Upper lobe of right lung (tissue), 1 donor: ENCODE data around the gene KRTAP12-4. TPM values are rescaled to one million over a fixed set of nuclear protein-coding genes. Genes with fewer than 3 reads are reported as not detected.

Source experiments
- ATAC-seq: fragments of 200-7000 bp; cut with Tn5 transposase; one replicate; pipeline ENCODE4 v1.9.1; 2020; ENCODE audit warnings: mild to moderate bottlenecking, moderate library complexity
- DNase-seq: peaks from one replicate; pipeline ENCODE4 v3.0.0-alpha.2; 2020
- H3K27ac ChIP-seq: fragments of 200-600 bp; one replicate; pipeline ENCODE4 v1.8.0; 2022
- H3K27me3 ChIP-seq: fragments of 200-600 bp; one replicate; pipeline ENCODE4 v1.8.0; 2022; ENCODE audit warnings: mild to moderate bottlenecking
- H3K36me3 ChIP-seq: fragments of 200-600 bp; one replicate; pipeline ENCODE4 v1.8.0; 2022
- H3K4me1 ChIP-seq: fragments of 200-600 bp; one replicate; pipeline ENCODE4 v1.8.0; 2022
- H3K4me3 ChIP-seq: fragments of 200-600 bp; one replicate; pipeline ENCODE4 v1.8.0; 2022; ENCODE audit warnings: mild to moderate bottlenecking
- H3K9me3 ChIP-seq: fragments of 200-600 bp; one replicate; pipeline ENCODE4 v1.8.0; 2022
- intact Hi-C: fragments of 100-400 bp; cut with DNase I; formaldehyde crosslinking; loops from one replicate; pipeline ENCODE4 v1.11.0; 2022
- total RNA-seq: library from RNA; stranded (reverse); fragmentation: NEBNext Ultra II Directional; extraction: Animal tissue kit (Norgen Biotek cat#: 25700); gene quantifications from one replicate; pipeline ENCODE4 v1.2.1, GENCODE V29; 2021
- TF ChIP-seq, protein P1 (sequence below): fragments of 200-600 bp; IDR thresholded peaks from one replicate; pipeline ENCODE4 v1.8.0; 2022; ENCODE audit warnings: antibody characterized with exemption
- donor health status: DM: no; HTN: yes; CAD: no; lungs with severe emphysema.

The KRTAP12-4 gene
- total RNA-seq, 1 donor from 2014 or later, result not detected

DNA sequence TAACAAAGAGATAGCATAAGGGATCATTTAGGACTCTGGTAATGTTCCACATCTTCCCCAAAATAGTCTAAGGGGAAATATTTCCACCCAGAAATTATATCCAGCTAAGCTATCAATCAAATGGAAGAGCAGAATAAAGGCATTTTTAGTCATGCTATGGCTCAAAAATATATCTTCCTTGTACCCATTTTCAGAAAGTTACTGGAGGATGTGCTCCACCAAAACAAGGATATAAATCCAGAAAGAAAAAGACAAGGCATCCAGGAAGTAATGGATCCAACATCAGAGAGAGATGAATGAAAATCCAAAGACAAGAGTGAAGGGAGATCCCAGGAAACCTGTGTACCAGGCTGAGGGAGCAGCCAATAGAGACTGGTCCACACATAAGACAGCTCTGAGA, 45.3 kb downstream of the KRTAP12-4 start:
- Histone ChIP-seq H3K36me3 (no peaks in the 10 kb centered on the region), H3K27me3 (no peaks in the 10 kb centered on the region), H3K9me3 (peaks cover 9% of the 10 kb centered on the region), H3K4me3 (no peak overlapping the region), H3K4me1 (no peaks in the 10 kb centered on the region), H3K27ac (no peak overlapping the region)
- ATAC-seq (no peak), DNase-seq (no peak)
- intact Hi-C loops, result no loop called here
- TF ChIP-seq, protein P1, sequence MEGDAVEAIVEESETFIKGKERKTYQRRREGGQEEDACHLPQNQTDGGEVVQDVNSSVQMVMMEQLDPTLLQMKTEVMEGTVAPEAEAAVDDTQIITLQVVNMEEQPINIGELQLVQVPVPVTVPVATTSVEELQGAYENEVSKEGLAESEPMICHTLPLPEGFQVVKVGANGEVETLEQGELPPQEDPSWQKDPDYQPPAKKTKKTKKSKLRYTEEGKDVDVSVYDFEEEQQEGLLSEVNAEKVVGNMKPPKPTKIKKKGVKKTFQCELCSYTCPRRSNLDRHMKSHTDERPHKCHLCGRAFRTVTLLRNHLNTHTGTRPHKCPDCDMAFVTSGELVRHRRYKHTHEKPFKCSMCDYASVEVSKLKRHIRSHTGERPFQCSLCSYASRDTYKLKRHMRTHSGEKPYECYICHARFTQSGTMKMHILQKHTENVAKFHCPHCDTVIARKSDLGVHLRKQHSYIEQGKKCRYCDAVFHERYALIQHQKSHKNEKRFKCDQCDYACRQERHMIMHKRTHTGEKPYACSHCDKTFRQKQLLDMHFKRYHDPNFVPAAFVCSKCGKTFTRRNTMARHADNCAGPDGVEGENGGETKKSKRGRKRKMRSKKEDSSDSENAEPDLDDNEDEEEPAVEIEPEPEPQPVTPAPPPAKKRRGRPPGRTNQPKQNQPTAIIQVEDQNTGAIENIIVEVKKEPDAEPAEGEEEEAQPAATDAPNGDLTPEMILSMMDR, result no peak

DNA sequence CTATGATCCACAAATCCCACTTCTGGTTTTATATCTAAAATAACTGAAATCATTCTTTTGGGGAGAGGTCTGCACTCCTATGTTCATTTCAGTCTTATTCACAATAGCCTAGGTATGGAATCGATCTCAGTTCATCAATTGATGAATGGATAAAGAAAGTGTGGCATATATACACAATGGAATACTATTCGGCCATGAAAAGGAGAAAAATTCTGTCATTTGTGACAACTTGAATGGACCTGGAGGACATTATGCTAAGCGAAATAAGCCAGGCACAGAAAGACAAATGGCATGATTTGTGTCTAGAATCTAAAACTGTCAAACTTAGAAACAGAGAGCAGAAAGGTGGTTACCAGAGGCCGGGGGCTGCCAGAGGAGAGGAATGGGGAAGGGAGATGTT, 48.0 kb downstream of the KRTAP12-4 start:
- Histone ChIP-seq H3K4me3 (no peak overlapping the region), H3K4me1 (no peaks in the 10 kb centered on the region), H3K27me3 (peaks cover 9% of the 10 kb centered on the region), H3K36me3 (no peaks in the 10 kb centered on the region), H3K27ac (no peak overlapping the region), H3K9me3 (peaks cover 9% of the 10 kb centered on the region)
- intact Hi-C loops, result no loop called here
- DNase-seq (no peak), ATAC-seq (no peak)
- TF ChIP-seq, protein P1, result no peak

Other genes with a start within 250 kb of the KRTAP12-4 start
- gene LRRC3, start 199.1 kb downstream of the KRTAP12-4 start, total RNA-seq, result 3.6 TPM
- not detected for gene KRTAP10-1, start 114.5 kb downstream of the KRTAP12-4 start, total RNA-seq
- gene KRTAP10-2, start 103.2 kb downstream of the KRTAP12-4 start, total RNA-seq, result not detected
- gene KRTAP10-3, start 95.9 kb downstream of the KRTAP12-4 start, total RNA-seq, result not detected
- gene KRTAP10-4, start 80.9 kb downstream of the KRTAP12-4 start, total RNA-seq, result not detected
- not detected for gene KRTAP10-5, start 74.1 kb downstream of the KRTAP12-4 start, total RNA-seq
- gene KRTAP10-6, start 62.2 kb downstream of the KRTAP12-4 start, total RNA-seq, result not detected
- not detected for gene KRTAP10-7, start 54.1 kb downstream of the KRTAP12-4 start, total RNA-seq
- not detected for gene KRTAP10-8, start 42.6 kb downstream of the KRTAP12-4 start, total RNA-seq
- gene KRTAP10-9, start 27.6 kb downstream of the KRTAP12-4 start, total RNA-seq, result not detected
- gene KRTAP10-10, start 17.3 kb downstream of the KRTAP12-4 start, total RNA-seq, result not detected
- gene KRTAP10-11, start 8.2 kb downstream of the KRTAP12-4 start, total RNA-seq, result not detected
- gene KRTAP12-3, start 3.3 kb upstream of the KRTAP12-4 start, total RNA-seq, result not detected
- not detected for gene KRTAP12-2, start 12.3 kb upstream of the KRTAP12-4 start, total RNA-seq
- gene KRTAP12-1, start 27.5 kb upstream of the KRTAP12-4 start, total RNA-seq, result not detected
- not detected for gene KRTAP10-12, start 42.5 kb upstream of the KRTAP12-4 start, total RNA-seq
- gene TSPEAR, start 56.9 kb upstream of the KRTAP12-4 start, total RNA-seq, result 0.23 TPM
- 78.8 TPM for gene UBE2G2, start 147.2 kb upstream of the KRTAP12-4 start, total RNA-seq
- gene SUMO3, start 163.4 kb upstream of the KRTAP12-4 start, total RNA-seq, result 85.0 TPM
- gene PTTG1IP, start 219.0 kb upstream of the KRTAP12-4 start, total RNA-seq, result 244 TPM